Endothelial cell of umbilical vein (primary cell): ENCODE results near the gene MARK3. TPM values are rescaled to one million over a fixed set of nuclear protein-coding genes. Genes with fewer than 3 reads are reported as not detected.

Experiments
- BruUV-seq: library from RNA; stranded (reverse); fragments of 400-500 nt; replicated peaks from 2 replicates; lab custom pipeline; 2021; lab: Mats Ljungman, UMichigan
- CTCF ChIA-PET: fragments of 300-600, 350-600 bp; sonication (Branson Sonifier 250); formaldehyde crosslinking; loops from one replicate; lab custom pipeline; 2021; ENCODE audit warnings: antibody characterized with exemption, inconsistent platforms; lab: Charles Lee
- POLR2A ChIA-PET: fragments of 300-600, 350-600 bp; sonication (Branson Sonifier 250); formaldehyde crosslinking; loops from one replicate; lab custom pipeline; 2021; ENCODE audit warnings: antibody characterized with exemption, inconsistent platforms; lab: Charles Lee
- DNase-seq: peaks from one replicate; pipeline ENCODE4 v3.0.0-alpha.2; 2011; ENCODE audit warnings: low read depth, low spot score
- FAIRE-seq: peaks from 2 replicates; lab custom pipeline; 2011; peaks lifted over from hg19 to GRCh38; lab: Jason Lieb, UNC
- H2AFZ ChIP-seq: 2 replicates; pipeline ENCODE4 v1.6.0; 2012; ENCODE audit warnings: low read depth, low read length, control low read depth, inconsistent platforms
- H3K27ac ChIP-seq: 2 replicates; pipeline ENCODE4 v1.5.1; 2011; ENCODE audit warnings: low read depth, mild to moderate bottlenecking, control low read depth, low read length, moderate library complexity; ENCODE audit not compliant: insufficient read depth
- H3K27me3 ChIP-seq, 2 experiments: 2 replicates each; pipeline versions ENCODE4 v1.6.0 to v1.6.1; 2011; ENCODE audit warnings: low read length in 2 of 2, mixed read lengths in 1 of 2; ENCODE audit not compliant: control insufficient read depth in 2 of 2, insufficient read depth in 2 of 2
- H3K36me3 ChIP-seq, 2 experiments: 2 replicates in 1 of 2; 3 replicates in 1 of 2; pipeline ENCODE4 v1.5.1; 2011; ENCODE audit warnings: low read length in 2 of 2, mild to moderate bottlenecking in 1 of 2, moderate library complexity in 1 of 2; ENCODE audit not compliant: control insufficient read depth in 2 of 2, insufficient read depth in 2 of 2; ENCODE audit errors: extremely low read depth in 1 of 2
- H3K4me1 ChIP-seq: 3 replicates; pipeline ENCODE4 v1.5.1; 2011; ENCODE audit warnings: mild to moderate bottlenecking, low read length; ENCODE audit not compliant: control insufficient read depth, insufficient read depth; ENCODE audit errors: extremely low read depth
- H3K4me2 ChIP-seq: 2 replicates; pipeline ENCODE4 v1.6.1; 2011; ENCODE audit warnings: low read length, control low read depth, mixed read lengths; ENCODE audit not compliant: insufficient read depth
- H3K4me3 ChIP-seq, 3 experiments: fragments of 200-600 bp in 1 of 3; sonication (generic), shearing (Covaris generic) in 1 of 3; replicated peaks in 1 of 3; 2 replicates each; pipeline ENCODE4 v1.5.1; 2011 to 2016; ENCODE audit warnings: control low read depth in 3 of 3, low read length in 3 of 3, mild to moderate bottlenecking in 2 of 3, inconsistent platforms in 1 of 3, low read depth in 1 of 3, moderate library complexity in 1 of 3; ENCODE audit not compliant: insufficient read depth in 1 of 3
- H3K79me2 ChIP-seq: 2 replicates; pipeline ENCODE4 v1.6.0; 2012; ENCODE audit warnings: low read length, inconsistent platforms; ENCODE audit not compliant: control insufficient read depth, insufficient read depth
- H3K9ac ChIP-seq: replicated peaks from 2 replicates; pipeline ENCODE3; 2011; ENCODE audit warnings: low read length, control low read depth; ENCODE audit not compliant: insufficient read depth; ENCODE audit errors: extremely low read depth
- H3K9me1 ChIP-seq: replicated peaks from 3 replicates; pipeline ENCODE4 v1.6.0; 2011; ENCODE audit warnings: mild to moderate bottlenecking, low read length; ENCODE audit not compliant: control insufficient read depth, insufficient read depth; ENCODE audit errors: extremely low read depth
- H3K9me3 ChIP-seq: replicated peaks from 2 replicates; pipeline ENCODE4 v1.5.1; 2012; ENCODE audit warnings: low read length, inconsistent platforms; ENCODE audit not compliant: control insufficient read depth, insufficient read depth
- H4K20me1 ChIP-seq: replicated peaks from 2 replicates; pipeline ENCODE3; 2011; ENCODE audit warnings: mild to moderate bottlenecking, low read length; ENCODE audit not compliant: control insufficient read depth, insufficient read depth; ENCODE audit errors: extremely low read depth
- CTCF ChIP-seq, 2 donors: IDR thresholded peaks; 1 replicate in 1 of 2; 2 replicates in 1 of 2; pipeline ENCODE4 v1.5.1; 2011; ENCODE audit warnings: low read length in 2 of 2, mild to moderate bottlenecking in 2 of 2, moderate library complexity in 2 of 2, control low read depth in 1 of 2, inconsistent platforms in 1 of 2, low read depth in 1 of 2; ENCODE audit not compliant: insufficient read depth in 1 of 2; ENCODE audit errors: extremely low read depth in 1 of 2
- EZH2 ChIP-seq: IDR thresholded peaks from 2 replicates; pipeline ENCODE4 v1.6.1; 2012; ENCODE audit warnings: borderline replicate concordance, low read depth, mild to moderate bottlenecking, moderate library complexity, low read length, inconsistent platforms; ENCODE audit not compliant: severe bottlenecking
- FOS ChIP-seq: IDR thresholded peaks from 2 replicates; pipeline ENCODE4 v1.6.1; 2011; ENCODE audit warnings: mild to moderate bottlenecking, low read length, moderate library complexity, borderline replicate concordance; ENCODE audit not compliant: insufficient read depth
- GATA2 ChIP-seq: IDR thresholded peaks from 2 replicates; pipeline ENCODE4 v1.7.0; 2011; ENCODE audit warnings: low read depth, mild to moderate bottlenecking, moderate library complexity, mixed read lengths, low read length; ENCODE audit not compliant: insufficient read length, insufficient read depth
- JUN ChIP-seq: IDR thresholded peaks from 2 replicates; pipeline ENCODE4 v1.6.1; 2011; ENCODE audit warnings: borderline replicate concordance, low read depth; ENCODE audit not compliant: insufficient read length, insufficient read depth
- MAX ChIP-seq: IDR thresholded peaks from 2 replicates; pipeline ENCODE4 v1.6.1; 2011; ENCODE audit not compliant: insufficient read depth, insufficient read length
- MYC ChIP-seq: IDR thresholded peaks from one replicate; pipeline ENCODE4 v1.6.1; 2011; ENCODE audit warnings: mild to moderate bottlenecking, low read depth, low read length
- POLR2A ChIP-seq: IDR thresholded peaks from 2 replicates; pipeline ENCODE4 v1.6.1; 2012; ENCODE audit warnings: low read depth, mild to moderate bottlenecking, control low read depth, low read length
- POLR2AphosphoS5 ChIP-seq: IDR thresholded peaks from 2 replicates; pipeline ENCODE4 v1.6.1; 2012; ENCODE audit warnings: low read depth, mild to moderate bottlenecking, control low read depth, low read length, moderate library complexity; ENCODE audit not compliant: insufficient read depth
- dilution Hi-C: fragments of 300-500 bp; cut with MboI; formaldehyde crosslinking; loops from one replicate; pipeline ENCODE4 v1.15.0; 2019; ENCODE audit warnings: low sequenced_read_pairs; ENCODE audit not compliant: extremely low pct_ligation_motif_present
- intact Hi-C: fragments of 100-400 bp; cut with micrococcal nuclease; formaldehyde crosslinking; loops from one replicate; pipeline ENCODE4 v1.10.0; 2022
- polyA plus RNA-seq, 4 experiments: library from polyadenylated mRNA; depleted of rRNA in 3 of 4; stranded (reverse) in 3 of 4; unstranded in 1 of 4; fragments of >200 nt; gene quantifications; 2 replicates each; pipeline versions ENCODE4 v1.2.1 to v1.2.3, GENCODE V29; 2011 to 2012; ENCODE audit warnings: missing spikeins in 1 of 4
- total RNA-seq: library from RNA; stranded (reverse); gene quantifications from 2 replicates; pipeline ENCODE4 v1.2.3, GENCODE V29; 2021

The MARK3 gene
- total and polyA plus RNA-seq, 2 donors (not counting 3 experiments of a cell fraction or from before 2014, with no cell fraction given): 46.6 to 96.1 TPM

DNA sequence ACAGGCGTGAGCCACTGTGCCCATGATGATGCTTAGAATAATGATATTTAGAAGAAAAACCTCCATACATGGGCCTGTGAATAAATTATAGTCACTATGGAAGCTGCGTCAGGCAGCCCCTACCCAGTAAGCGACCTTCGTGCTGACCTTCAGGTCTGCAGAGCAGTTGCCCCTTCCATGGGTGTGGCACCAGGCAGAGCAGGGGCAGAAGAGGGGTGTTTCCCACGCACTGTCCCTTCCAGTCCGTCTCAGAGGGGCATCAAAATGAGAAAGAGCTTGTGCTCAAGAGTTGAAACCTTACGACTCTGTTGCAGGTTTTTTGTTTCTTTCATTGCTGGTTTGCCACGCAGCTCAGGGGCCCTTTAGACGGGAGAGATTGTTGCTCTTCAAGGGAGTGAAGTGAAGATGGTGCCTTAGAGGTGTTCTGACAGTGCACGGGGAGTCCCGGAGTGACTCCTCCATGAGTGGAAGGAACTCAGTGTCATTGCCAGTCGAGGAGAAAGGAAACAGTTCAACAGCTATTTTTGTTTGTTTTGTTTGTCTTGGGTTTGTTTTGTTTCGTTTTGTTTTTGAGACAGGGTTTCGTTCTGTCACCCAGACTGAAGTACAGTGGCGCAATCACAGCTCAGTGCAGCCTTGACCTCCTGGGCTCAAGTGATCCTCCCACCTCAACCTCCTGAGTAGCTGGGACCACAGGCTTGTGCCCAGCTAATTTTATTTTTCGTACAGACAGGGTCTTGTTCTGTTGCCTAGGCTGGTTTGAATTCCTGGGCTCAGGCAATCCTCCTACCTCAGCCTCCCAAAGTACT, 123.5 kb downstream of the MARK3 start:
- DNase-seq (no peak), FAIRE-seq (no peak)
- H3K9me1 ChIP-seq: no peaks in the 10 kb centered on the region
- no peak overlapping the region for H3K27ac ChIP-seq
- peaks cover 11 to 27% of the 10 kb centered on the region in 2 experiments for H3K36me3 ChIP-seq
- H3K4me3 ChIP-seq: no peak overlapping the region
- CTCF ChIA-PET: interaction anchor here (1.1 to 1.4 kb wide), 4 partner anchors 9 to 38 kb away, joined by 3 to 10 read pairs (median 6); no protein-coding TSS in a partner anchor
- H3K79me2 ChIP-seq: no peaks in the 10 kb centered on the region
- no peaks in the 10 kb centered on the region for H4K20me1 ChIP-seq
- H3K4me2 ChIP-seq: no peak overlapping the region
- dilution Hi-C loops: no loop called here
- no peaks in the 10 kb centered on the region for H3K4me1 ChIP-seq
- no peaks in the 10 kb centered on the region for H3K9me3 ChIP-seq
- no peaks in the 10 kb centered on the region for H3K27me3 ChIP-seq
- no peak overlapping the region for H3K9ac ChIP-seq
- intact Hi-C loops: no loop called here
- no peak for TF ChIP-seq CTCF (IDR thresholded peaks at IDR 0.05; ENCODE audit: extremely low read depth in 1 of 2, insufficient read depth in 1 of 2, low read depth in 1 of 2, low read length in 2 of 2)
- TF ChIP-seq MAX: no peak
- no peak for TF ChIP-seq POLR2A
- no peak for TF ChIP-seq POLR2AphosphoS5
- no peak for TF ChIP-seq JUN
- no peak for TF ChIP-seq EZH2
- no peak for TF ChIP-seq GATA2
- TF ChIP-seq FOS: no peak
- no peak for TF ChIP-seq MYC
- POLR2A ChIA-PET: interaction anchor here (0.6 kb wide), 1 partner anchor 1414 kb away, joined by 3 read pairs; no protein-coding TSS in a partner anchor
- BruUV-seq: no TSS peak
- H2AFZ ChIP-seq: no peak overlapping the region
